Measurements from ENCODE around the gene GNRH2. TPM values are rescaled to one million over a fixed set of nuclear protein-coding genes. Genes with fewer than 3 reads are reported as not detected.

Gene GNRH2
- total RNA-seq, 1 donor from 2014 or later, result not detected

GRCh38 chr20:3041854-3042409, 1.5 kb upstream of the GNRH2 start:
- TF ChIP-seq CTCF (conservative IDR thresholded peaks at IDR 0.05; ENCODE audit: low read depth, low read length), result no peak
- no peak for DNase-seq (ENCODE audit: low read depth)

GRCh38 chr20:3042625-3043024, 797 bp upstream of the GNRH2 start:
- no peak for TF ChIP-seq CTCF (conservative IDR thresholded peaks at IDR 0.05; ENCODE audit: low read depth, low read length)
- no peak for DNase-seq (ENCODE audit: low read depth)
- H3K4me3 ChIP-seq (ENCODE audit: low read depth, low read length), result no peak overlapping the region

More at GRCh38 chr20:3041854-3042409, 1.5 kb upstream of the GNRH2 start:
- H3K4me3 ChIP-seq (ENCODE audit: low read depth, low read length), result peak overlapping the region; percentile 26

- no peak for DNase-seq (ENCODE audit: low read depth)
- TF ChIP-seq CTCF (conservative IDR thresholded peaks at IDR 0.05; ENCODE audit: low read depth, low read length), result no peak
- H3K4me3 ChIP-seq (ENCODE audit: low read depth, low read length), result no peak overlapping the region
These were observed 1.0 kb downstream of the GNRH2 start for GRCh38 chr20:3044336-3044965.

- TF ChIP-seq CTCF (conservative IDR thresholded peaks at IDR 0.05; ENCODE audit: low read depth, low read length), result no peak
- DNase-seq (ENCODE audit: low read depth), result no peak
- peak overlapping the region; percentile 85 for H3K4me3 ChIP-seq (ENCODE audit: low read depth, low read length)
These were observed 1.8 kb downstream of the GNRH2 start for GRCh38 chr20:3045042-3045815.

- DNase-seq (ENCODE audit: low read depth), result no peak
- no peak for TF ChIP-seq CTCF (conservative IDR thresholded peaks at IDR 0.05; ENCODE audit: low read depth, low read length)
- H3K4me3 ChIP-seq (ENCODE audit: low read depth, low read length), result peak within 1 kb of the TSS; percentile 85
These were observed 2.6 kb downstream of the GNRH2 start, which contains the start of gene MRPS26 for GRCh38 chr20:3045816-3046676. TSS of gene MRPS26 (plus strand) at chr20:3046052. CDS start at chr20:3046069, 17 bp downstream.

- no peak for TF ChIP-seq CTCF (conservative IDR thresholded peaks at IDR 0.05; ENCODE audit: low read depth, low read length)
- H3K4me3 ChIP-seq (ENCODE audit: low read depth, low read length), result peak overlapping the region; percentile 85
- no peak for DNase-seq (ENCODE audit: low read depth)
These were observed 3.4 kb downstream of the GNRH2 start for GRCh38 chr20:3046677-3047462.
